HG02981 (cell line): Measurements from ENCODE around the gene VWDE.
"Not testable (repeated sequence)": the region's sequence is repeated elsewhere in the genome, so short reads cannot be mapped to it uniquely, and the experiment has no call there.

Experiments used
- ATAC-seq: cut with Tn5 transposase; IDR thresholded peaks from one replicate; pipeline ENCODE4 v1.9.1; 2021; ENCODE audit warnings: mild to moderate bottlenecking, moderate library complexity; ENCODE audit not compliant: unreplicated experiment

VWDE gene

DNA sequence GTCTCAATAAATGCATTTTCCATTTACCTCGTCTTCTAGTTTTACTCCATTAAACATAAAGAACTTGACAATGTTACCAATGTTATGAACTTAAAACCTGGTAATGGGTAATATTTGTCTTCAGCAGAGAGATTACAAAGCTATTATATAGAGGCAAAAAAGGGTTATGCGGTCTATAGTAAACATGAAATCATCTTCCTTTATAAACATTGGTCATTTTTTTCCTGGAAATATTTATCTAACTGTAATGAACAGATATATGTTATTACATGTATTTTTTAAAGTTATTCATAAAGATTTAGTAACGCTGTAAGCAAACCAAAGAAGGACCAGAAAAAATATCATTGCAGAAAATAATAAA is 1.3 kb downstream of the VWDE start:
- no peak for ATAC-seq

DNA sequence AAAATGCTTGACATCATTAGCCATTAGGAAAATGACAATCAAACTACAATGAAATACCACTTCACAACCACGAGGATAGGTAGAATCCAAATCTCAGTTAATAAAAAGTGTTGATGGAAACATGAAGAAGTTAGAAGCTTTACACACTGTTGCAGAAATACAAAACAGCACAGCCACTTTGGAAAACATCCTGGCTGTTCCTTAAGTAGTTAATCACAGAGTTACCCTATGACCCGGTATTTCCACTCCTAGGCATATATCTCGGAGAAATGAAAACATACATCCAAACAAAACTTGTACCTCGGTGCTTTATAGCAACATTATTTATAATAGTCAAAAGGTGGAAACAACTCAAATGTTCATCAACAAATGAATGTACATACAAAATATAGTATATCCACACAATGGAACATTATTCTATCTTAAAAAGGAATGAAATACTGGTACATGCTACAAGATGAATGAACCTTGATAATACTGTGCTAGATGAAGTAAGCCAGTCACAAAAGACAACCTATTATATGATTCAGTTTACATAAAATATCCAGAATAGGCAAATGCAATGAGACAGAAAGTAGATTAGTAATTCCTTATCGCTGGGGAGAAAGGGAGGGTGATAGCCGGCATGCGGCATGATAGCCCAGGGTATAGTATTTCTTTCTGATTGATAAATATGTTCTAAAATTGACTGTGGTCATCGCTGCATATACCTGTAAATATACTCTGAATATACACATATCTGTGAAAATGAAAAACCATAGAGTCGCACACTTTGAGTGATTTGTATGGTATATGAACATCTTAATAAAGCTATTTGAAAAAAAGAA is 1.9 kb downstream of the VWDE start:
- no peak for ATAC-seq

DNA sequence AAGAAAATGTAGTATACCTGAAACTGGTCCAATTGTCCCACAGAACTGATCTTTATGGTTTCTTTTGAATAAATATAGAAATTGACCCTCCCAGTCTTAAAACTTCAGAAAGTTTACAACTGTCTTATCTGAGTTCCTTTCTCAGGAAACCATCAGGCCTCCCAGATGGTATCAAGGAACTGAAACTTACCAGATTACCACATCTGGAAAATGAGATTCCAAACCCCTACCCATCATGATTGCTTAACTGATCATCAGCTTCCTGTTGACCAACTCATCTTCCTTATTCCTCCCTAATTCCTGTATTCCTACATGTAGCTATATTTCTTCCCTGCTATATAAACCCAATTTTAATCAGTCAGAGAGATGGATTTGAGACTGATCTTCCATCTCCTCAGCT is 5.5 kb downstream of the VWDE start:
- no peak for ATAC-seq

DNA sequence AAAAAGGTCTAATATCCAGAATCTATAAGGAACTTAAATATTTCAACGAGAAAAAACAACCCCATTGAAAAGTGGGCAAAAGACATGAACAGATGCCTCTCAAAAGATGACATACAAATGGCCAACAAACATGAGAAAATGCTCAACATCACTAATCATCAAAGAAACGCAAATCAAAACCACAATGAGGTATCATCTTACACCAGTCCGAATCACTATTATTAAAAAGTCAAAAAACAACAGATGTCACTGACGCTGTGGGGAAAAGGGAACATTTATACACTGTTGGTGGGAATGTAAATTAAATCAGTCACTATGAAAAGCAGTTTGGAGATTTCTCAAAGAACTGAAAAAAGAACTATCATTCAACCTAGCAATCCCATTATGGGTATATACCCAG is 6.0 kb downstream of the VWDE start:
- no peak for ATAC-seq

DNA sequence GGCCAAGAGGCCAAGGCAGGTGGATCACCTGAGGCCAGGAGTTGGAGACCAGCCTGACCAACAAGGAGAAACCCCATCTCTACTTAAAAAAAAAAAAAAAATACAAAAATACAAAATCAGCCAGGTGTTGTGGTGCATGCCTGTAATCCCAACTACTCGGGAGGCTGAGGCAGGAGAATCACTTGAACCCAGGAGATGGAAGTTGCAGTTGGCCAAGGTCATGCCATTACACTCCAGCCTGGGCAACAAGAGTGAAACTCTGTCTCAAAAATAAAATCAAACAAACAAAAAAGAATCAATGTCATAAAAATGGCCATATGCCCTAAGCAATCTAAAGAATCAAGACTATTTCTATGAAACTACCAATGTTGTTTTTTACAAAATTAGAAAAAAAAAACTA is 7.0 kb downstream of the VWDE start:
- ATAC-seq = not testable (repeated sequence)

DNA sequence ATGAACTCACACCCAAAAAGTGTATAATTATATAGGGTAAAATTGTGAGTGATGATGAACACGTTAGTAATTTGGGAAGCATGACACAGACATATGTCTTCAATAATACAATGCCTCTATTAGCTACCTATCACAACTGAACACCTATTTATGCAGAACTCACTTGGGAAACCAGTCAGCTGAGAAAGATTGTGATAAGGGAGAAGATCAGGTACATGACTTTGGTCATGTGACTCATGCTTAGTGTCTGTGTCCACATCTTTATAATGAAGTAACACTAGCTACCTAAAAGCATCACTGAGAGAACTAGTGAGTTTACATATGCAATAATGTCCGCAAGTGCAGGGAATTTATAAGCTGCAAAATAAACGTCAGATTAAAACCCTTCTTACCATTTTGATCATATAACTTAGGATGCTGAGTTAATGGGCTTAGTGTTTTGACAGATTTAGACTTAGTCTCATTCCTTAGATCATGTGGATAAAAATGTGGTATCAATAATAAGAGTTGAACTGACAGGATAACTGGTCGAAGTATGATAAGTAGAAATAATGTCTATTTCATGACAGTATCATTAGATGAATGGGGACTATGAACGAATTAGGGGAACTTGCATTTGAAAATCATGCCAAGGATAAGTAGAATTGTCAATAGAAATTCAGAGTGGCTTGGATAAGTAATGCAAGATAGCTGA is 11.6 kb downstream of the VWDE start:
- no peak for ATAC-seq

DNA sequence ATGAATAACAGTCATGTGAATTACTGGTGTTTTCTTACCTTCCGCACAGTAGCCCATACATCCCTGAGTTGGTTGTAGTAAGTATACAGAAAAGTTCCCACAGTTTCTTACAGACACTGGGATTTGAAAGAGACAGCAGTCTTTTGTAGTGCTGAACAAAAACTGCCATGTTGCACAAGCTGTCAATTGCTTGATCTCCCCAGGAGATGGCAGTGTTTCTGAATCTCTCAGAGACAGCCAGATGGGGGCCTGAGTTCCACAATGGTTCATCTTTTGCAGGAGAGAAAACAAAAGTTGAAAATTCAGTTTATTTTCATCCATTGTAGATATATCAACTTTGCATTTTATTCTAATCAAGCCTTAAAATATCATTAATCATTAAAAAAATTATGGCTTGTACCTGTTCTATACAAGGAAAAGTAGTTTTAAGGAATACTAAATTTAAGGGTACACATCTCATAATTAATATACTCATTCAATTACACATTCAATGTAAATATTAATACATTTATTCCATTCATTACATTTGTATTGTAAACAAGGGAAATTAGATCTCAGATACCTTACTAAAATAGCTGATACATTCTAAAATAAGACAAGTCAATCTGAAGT is 14.5 kb downstream of the VWDE start:
- ATAC-seq = peak; percentile 99

DNA sequence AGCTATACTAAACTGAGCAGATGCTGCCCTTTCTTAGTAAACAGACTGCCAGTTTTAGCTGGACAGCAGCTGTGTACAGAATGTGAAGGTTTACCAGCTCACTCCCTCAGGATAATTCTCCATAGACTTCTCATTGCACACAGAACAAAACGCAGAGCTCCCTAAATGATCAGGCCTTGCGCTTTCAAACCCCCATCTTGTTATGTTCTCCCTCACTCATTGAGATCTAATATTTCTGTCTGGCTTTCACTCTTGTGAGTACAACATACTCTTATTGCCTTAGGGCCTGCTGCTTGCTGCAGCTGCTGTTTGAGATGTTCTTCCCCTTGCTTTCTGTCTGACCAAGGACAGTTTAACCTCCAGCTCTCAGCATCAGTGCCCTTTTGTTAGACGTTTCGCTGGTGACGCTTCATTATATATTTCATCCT is 17.3 kb downstream of the VWDE start:
- no peak for ATAC-seq

DNA sequence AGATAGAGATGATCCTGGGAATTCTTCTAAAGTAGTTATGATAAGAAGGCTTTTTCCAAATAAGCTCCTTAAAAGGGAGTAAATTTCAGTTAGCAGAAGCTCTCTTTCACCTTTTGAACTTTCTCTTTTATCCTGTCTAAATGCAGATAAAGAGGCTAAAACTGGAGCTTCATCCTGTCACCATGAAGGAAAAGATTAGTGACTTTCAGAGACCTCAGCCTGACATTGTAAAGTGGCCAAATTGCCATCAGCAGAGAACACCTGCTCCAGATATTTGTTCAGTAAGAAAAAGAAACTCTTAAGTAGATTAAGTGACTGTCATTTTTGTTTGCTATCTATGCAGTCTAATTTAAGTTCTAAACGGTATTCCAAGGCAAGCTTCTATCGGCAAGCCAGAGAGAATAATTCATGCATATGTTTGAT is 18.3 kb downstream of the VWDE start:
- ATAC-seq = no peak

DNA sequence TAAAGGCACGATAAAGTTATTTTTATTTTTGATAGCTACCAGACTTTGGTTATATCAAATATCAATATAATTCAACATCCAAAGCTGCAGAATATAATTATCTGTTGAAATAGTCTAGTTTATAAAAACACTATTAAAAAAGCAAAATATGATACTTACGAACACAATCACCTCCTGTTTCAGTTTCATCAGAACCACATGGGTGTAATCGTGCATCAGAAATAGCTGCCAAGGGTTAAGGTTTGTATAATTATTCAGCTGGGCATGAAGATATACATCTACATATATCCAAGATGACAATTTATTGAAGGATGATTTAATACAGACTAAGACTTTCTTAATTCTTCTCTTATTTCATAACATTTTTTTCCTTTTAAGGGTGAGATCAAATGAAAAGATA is 20.3 kb downstream of the VWDE start:
- no peak for ATAC-seq

DNA sequence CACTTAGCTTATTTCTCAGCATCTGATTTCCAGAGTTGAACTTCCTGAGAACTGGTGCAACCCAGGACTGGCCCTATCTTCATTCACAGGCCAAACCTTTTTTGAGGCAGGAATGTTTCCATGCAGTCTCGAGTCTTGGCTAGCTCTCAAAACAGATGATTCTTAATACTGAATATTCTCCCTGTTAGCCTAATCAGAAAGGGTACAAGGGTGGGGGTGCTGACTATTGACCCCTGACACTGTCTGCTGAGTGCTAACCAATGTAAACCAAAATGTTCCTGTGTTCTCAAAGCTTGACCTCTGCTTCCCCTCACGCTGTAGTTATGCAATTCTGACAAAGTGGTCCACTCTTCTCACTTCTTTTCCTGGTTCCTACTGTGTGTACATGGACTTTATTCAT is 25.3 kb downstream of the VWDE start:
- ATAC-seq = no peak

DNA sequence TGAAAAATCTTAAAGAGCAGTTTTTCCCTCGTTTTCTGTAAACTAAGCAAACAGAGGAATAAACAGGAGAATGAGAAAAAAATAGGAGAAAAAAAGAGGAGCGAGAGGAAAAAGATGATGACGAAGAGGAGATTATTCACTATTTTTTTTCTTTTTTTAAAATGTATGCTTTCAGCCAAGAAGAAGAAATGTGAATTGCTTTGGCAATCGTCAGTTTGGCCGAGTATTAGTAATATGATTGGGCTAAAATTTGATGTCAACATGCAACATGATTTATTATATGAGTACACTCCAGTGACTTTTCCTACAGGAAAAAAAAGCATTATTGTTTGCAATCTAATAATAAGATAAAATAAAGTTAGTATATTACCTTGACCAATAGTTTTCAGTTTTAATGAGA is 26.3 kb downstream of the VWDE start:
- no peak for ATAC-seq

DNA sequence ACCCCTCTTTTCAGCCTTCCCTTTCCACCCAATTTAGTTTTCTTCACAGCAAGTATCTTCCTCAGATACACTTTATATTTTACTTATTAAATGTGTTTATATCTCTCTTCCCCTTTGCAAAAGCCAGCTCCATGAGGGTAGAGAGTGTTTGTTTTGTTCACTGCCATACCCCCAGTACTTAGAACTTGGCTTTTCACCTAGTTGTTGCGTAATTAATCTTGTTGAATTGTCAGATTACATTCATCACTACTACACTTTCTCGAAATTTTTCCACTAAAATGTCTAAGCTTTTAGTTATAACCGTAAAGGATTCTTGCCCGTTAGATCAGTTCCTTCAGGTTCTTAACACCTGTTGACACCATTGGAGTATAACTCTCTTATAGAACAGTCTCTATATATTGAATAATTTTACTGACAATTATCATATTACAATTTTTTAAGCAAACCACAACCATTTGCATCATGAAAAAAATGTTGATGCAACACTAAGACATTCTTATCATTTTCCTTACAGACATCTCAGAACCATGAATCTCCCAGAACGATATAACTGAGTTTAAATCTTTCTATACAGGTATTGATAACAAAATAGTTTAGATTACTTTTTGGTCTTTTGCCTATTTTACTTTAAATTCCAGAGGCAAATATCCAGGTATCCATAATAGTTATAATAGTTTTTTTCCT is 29.9 kb downstream of the VWDE start:
- no peak for ATAC-seq

DNA sequence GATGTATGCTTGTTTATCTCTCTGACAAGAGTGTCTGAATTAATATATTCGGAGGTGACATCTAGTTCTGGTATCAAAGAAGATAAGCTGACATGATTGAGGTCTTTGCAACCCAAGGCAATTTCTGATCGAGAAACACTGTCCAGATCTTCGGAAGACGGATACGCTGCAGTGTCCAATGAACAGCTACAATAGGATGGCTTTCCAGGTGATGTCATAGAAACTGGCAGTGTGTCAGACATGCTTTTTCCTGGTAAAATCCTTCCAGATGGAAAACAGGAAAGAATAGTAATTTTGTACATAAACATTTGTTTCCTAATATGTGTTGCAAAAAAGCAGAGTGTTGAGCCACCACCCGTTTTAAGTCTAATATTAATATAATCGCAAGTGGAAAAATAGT is 33.4 kb downstream of the VWDE start:
- no peak for ATAC-seq

DNA sequence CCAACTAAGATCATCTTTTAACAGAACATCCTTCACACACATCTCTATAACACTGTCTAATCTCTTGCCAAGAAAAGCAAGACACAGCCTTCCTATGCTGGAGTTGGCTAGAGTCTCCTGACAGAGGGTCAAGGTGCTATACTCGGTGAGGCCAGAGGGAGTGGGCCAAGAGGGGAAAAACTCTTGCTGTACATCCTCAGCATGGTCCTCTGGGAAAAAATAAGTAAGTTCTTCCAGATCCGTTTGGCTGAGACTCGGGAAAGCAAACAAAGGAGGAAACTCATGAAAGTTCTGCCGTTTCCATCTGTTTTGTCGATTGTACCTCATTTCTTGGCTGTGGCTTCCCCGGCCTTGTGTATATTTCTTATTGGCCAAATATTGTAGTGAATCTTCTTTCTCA is 33.9 kb downstream of the VWDE start:
- no peak for ATAC-seq

DNA sequence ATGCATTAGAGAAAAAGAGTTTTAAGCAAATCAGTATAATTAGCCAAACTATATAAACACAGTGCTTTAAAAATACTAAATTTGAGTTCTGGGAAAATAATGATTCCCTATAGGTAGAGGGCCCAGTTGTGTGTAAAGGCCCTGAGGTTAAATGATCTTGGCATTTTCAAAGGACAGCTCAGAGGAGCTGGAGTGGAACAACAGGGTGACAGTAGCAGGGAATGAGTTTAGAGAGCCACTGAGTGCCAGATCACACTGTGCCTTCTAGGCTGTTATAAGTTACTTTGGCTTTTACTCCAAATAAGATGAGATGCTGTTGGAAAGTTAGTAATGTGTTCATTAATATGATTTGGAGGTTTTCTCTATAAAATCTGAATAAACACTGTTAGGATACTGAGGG is 34.6 kb downstream of the VWDE start:
- no peak for ATAC-seq

DNA sequence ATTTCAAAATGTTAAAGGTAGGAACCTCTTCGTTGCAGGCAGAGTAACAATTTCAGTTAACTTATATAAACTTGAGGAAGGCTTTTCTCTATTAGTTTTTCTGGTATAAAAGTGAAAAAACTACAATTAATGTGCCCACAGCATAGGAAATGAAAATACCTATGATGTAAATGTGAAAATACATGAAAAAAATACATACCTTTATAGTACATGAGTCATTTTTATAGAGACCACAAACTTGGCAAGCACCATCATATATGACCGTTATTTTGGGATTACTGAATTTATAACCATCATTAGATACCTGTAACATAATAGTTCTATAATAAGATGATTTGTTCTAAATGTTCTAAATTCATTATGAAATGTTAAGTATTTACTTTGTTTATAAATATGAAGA is 42.7 kb downstream of the VWDE start:
- no peak for ATAC-seq

DNA sequence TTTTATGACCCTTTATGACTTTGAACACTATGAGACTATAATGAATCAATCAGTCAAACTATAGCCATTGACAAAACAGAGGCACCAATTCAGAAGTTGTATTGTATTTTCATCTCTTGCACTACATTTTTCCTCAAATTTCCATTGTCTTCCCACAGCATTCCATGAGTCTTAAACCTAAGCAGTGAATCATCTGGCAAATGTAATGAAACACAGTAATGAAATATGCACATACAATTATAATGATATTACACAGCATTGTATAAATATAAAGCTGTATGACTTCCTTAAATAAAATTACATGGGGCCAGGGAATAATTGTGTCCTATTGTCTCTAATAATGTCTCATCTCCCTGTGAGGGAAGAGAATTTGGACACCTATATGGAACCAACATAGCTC is 45.0 kb downstream of the VWDE start:
- no peak for ATAC-seq

DNA sequence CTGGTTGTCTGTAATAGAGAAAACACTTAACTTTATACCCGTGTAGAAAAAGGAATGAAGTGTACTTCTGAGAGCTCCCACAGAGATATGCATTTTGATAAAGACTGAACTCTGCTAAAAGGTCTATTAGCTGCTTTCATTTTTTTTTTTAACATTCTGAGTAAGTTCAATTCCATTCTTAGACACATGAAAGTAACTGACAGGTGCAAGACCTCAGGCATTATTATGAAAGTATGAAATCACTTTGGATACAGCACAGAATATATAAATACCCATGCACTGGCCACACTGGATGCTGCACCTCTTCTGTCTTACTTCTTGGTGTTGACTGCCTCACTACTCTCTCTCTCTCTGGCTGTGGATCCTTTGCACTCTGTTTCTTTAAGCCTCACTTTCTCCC is 46.2 kb downstream of the VWDE start:
- ATAC-seq = no peak

DNA sequence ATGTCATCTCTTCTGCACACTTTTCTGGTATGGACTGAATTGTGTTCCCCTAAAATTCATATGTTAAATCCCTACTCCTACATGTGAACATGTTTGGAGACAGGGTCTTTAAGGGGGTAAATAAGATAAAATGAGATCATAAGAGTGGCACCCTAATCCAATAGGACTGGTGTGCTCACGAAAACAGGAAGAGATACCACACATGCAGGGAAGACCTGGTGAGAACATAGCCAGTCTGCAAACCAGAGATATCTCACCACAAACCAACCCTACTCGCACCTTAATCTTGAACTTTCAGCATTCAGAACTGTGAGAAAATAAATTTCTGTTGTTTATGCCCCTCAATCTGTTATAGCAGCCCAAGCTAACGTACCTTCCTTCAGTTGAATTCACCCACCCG is 51.8 kb downstream of the VWDE start:
- ATAC-seq = no peak

DNA sequence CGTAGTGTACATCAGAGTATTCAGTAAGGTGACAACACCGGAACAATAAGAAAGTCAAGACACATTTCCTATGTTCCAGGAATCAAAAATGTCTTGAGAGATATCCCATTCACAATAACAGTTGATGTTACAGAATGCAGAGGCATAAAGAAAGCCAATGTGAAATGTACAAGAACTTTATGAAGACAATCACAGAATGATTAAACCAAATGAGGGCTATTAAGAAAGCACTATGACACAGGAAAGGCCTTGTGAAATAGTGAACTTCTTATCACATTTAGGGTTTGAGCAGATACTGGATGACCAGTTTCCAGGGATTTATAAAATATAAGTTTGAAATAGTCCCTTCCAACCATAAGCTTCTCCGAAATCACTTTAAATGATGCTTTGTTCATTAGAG is 52.7 kb downstream of the VWDE start:
- no peak for ATAC-seq

DNA sequence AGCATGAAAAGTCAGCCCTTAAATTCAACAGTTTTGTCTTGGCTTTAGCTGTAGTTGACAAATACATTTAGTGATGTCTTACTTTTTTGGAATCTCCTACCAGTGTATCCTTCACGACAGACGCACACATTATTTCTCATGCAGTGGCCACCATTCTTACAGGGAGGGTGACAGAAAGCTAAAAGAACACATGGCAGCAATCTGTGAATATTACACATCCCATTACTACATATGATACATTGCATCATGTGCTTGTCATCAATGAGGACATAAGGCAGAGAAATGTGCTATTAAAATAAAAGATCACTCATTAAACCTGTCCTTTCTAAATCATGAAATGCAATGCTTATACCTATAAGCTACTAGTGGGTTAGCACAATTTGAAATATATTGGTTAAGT is 66.6 kb downstream of the VWDE start:
- no peak for ATAC-seq
